Right forelimb (tissue), 1 donor: ENCODE data around the gene TCF12.
"Not testable (repeated sequence)": the region's sequence is repeated elsewhere in the genome, so short reads cannot be mapped to it uniquely, and the experiment has no call there.

ENCODE experiments used
- DNase-seq: peaks from one replicate; pipeline ENCODE4 v3.0.0-alpha.2; 2018

Gene TCF12

DNA sequence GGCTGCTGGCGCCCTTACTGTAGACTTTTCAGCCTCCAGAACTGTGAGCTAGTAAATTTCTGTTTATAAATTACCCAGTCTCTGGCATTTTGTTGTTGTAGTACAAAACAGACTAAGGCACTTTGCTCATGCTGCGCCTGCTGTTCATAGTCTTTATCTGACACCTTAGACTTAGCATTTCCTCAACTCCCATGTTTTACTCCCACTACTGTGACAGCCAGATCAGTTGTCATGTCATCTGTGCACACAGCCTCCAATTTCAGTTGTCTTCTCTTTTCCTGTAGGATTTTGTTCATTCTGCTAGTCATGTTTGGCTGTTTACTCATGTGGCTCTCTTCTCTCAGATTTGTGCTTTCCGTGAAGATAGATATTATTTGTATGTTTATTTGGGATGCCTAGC lies 62.0 kb downstream of the TCF12 start:
- DNase-seq = no peak

- DNase-seq = no peak
Observed at GRCh38 chr15:56981160-56981559, 62.7 kb downstream of the TCF12 start.

DNA sequence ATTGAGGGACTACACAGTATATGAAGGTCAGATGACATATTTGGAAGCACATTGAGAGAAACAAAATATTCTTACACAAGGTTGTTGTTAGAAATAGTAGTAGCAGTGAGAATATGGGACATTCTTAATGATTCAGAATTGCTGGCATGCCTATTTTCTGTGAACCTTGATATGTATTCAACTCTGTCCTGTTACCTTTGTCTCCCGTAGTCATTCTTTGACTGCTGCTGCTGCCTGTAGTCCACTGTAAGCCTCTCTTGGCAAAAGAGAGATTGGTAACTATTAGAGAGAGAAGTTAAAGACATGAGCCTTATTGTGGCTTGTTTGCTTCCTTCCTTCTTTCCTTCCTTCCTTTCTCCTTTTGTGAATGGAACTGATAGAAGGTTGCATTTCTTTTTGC lies 64.5 kb downstream of the TCF12 start:
- no peak for DNase-seq

DNA sequence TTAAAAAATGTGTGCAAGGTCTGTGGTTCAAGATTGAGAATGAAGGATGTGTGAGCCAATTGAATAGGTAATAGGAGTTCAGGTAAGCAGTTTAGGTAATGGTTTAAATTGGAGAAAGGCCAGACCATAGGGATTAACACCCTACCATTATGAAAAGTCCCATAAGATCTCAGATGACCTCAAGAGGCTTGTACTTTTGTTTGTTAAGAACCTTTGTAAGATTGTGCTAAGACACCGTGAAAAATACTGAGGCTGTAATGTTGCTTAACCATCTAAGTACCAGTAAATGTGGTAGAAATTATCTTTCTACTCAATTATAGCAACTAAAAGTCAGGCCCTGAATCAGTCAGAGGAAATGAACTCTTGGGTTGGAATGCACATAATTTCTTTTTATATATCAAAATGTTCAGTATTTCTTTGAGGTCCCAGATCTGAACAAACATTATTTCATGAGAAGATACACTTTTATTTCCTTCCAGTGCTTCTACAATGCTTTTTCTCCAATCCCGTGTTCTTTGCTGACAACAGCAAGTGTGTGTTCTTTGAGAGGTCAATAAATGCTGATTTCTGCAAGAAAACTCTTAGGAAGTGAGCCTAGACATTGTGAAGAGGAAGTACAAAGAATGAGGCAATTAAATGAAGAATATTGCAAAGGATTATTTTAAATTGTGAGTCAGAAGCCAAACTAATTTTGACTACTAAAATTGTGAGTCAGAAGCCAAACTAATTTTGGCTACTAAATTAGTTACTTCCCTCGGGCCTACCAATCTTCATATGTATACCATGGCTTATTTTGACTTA lies 66.4 kb downstream of the TCF12 start:
- DNase-seq = no peak

DNA sequence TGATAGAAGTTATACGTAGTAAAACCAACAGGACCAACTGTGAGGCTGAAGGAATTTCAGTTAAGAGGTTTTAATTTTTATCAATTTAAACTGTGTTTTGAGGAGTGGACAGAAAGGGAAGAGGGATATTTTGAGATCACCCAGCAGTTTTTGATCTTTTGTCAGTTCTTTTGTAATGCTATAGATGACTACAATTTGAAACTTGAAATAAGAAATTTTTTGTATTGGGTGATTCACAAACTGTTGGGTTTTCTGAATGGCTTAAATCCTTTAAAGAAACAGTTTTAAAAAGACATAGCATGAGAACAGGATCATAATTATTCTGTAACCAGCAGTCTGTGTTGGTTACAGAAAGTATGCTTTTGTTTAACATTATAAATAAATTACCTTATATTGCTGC lies 67.4 kb downstream of the TCF12 start:
- DNase-seq = no peak

- no peak for DNase-seq
Observed at GRCh38 chr15:56987286-56987685, 68.8 kb downstream of the TCF12 start.

DNA sequence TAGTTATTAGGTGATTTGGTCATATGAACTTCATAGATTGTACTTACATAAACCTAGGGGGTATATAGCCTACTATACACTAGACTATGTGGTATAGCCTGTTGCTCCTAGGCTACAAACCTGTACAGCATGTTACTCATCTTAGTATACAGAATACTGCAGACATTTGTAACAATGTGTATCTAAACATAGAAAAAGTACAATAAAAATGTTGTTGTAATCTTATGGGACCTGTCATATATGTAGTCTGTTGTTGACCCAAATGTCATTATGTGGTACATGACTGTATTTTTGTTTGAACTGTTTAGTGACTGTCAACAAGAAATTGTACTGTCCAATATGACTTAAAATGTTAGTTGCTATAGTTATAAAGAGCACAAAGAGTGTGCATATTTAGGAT lies 69.8 kb downstream of the TCF12 start:
- DNase-seq = no peak

DNA sequence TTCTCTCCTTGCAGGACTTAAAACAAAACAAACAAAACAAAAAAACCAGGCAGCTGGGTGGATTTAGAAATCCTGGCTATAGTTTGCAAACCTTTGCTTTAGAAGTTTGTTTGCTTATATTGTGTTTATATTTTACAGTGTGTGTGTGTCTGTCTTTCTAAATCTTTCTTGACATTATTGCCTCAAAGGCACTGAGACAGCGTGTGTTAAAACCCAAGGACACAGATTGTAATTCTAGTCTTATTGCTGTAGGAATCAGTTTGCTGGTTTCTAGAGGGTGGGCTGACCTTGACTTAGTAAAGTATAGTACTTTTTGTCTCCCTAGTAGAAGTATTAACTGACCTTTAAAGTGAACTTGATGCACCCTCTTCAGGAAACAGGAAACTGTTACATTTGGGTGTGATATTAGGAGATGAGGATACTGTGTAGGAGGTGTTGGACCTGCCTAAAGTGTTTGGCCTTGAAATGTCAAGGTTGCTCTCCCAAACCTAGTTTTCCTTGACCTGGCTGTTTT lies 71.0 kb downstream of the TCF12 start:
- no peak for DNase-seq

DNA sequence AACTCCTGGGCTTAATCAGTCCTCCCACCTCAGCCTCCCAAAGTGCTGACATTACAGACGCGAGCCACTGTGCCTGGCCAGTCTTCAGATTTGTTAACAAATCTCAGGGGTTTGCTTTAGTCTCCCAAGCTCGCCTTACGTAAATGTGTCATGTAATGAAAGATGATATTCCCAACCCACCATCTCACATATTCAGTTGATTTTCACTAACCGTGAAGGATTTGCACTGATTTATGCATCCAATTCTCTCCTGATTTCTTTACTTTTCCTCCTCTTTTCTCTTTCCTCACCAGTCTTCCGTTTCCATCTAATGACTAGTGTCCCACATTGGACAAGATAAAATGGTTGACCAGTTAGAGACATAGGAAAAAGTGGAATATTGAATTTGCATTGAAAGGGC lies 72.6 kb downstream of the TCF12 start:
- no peak for DNase-seq

DNA sequence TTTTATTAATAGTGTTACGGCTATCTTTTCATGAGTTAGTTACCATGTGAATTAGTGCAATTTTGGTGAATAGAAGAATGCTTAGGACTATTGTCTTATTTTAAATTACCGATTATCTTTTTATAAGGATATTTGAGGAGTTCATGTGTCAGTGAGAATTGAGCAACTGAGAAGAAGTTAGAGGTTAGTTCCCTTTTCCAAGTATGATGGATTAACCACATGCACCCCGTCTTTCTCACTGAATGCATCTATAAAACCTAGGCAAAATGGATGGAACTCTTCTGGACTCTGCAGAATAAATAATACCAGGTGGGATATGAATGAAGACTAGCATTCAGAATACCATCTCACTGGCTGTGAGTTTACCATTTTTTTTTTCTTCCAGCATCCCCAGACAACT lies 74.3 kb downstream of the TCF12 start:
- no peak for DNase-seq

DNA sequence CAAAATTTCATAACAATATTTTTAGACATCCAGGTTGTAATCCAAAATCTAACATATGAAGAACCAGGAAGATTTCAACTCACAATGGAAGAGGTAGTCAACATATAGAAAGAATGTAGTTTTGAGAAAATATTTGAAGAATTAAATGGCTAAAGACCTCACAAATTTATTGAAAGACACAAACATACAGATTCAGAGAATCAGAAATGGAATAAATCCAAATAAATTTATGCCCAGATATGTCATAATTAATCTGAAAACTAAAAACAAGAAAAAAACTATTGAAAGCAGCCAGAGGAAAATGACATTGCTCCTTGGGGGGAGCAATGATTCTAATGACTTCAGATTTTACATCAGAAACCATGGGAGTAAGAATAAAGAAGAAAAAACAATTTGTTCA lies 75.8 kb downstream of the TCF12 start:
- no peak for DNase-seq

DNA sequence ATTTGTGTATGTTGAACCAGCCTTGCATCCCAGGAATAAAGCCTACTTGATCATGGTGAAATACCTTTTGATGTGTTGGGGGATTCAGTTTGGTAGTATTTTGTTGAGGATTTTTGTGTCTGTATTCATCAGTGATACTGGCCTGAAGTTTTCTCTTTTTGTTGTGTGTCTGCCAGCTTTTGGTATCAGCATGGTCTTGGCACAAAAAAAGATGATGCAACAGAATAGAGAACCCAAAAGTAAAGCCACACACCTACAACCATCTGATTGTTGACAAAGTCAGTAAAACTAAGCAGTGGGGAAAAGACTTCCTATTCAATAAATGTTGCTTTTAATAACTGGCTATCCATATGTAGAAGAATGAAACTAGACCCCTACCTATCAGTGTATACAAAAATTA lies 77.6 kb downstream of the TCF12 start:
- no peak for DNase-seq

DNA sequence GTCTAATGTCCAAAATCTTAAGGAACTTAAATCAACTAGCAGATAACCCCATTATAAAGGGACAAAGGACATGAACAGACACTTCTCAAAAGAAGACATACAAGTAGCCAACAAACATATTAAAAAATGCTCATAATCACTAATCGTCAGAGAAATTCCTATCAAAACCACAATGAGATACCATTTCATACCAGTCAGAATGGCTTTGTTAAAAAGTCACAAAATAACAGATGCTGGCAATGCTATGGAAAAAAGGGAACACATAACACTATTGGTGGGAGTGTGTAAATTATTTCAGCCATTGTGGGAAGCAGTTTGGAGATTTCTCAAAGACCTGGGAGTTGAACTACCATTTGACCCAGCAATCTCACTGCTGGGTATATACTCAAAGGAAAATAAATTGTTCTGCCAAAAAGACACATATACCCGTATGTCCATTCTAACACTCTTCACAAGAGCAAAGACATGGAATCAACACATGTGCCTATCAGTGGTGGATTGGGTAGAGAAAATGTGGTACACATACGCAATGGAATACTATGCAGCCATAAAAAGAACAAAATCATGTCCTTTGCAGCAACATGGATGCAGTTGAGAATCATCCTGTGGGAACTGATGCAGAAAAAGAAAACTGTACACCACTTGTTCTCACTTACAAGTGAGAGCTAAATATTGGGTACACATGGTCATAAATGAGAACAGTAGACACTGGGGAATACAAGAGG lies 78.5 kb downstream of the TCF12 start:
- DNase-seq = no peak

DNA sequence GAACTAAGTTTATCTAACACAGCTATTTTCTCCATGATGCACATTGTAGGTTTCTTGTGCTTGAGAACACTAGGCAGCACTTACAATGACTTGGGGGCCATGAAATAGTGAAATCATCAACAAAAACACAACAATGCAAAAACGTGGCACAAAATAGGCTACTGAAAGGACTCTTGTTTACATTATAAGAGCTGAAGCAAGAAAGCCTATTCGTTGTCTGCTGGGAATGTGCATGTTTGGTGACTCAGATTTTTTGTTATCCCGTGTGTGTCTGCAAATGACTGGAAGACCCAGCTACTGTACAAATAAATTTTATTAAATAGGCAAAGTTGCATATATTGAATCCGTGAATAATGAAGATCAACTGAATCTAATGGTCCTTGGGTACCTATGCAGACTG lies 85.0 kb downstream of the TCF12 start:
- DNase-seq = no peak

DNA sequence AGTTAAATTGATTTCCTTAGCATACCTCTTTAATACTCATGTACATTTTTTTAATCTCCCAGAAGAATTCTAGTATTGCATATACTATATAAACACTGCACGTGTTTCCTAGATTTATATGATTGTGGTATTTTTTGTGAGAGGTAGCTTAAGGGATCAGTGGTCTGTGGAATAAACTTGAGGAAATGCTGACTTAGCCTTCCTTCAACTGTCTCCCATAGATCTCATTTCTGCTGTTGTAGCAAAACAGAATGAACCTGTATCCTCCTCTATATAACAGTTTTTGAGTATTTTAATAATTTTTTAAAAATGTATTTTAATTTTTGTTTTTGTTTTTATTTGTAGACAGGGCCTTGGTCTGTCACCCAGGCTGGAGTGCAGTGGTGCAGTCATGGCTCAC lies 86.8 kb downstream of the TCF12 start:
- DNase-seq = no peak

GRCh38 chr15:57007797-57008196 lies 89.4 kb downstream of the TCF12 start:
- not testable (repeated sequence) for DNase-seq

GRCh38 chr15:57010724-57011123 lies 92.3 kb downstream of the TCF12 start:
- no peak for DNase-seq

DNA sequence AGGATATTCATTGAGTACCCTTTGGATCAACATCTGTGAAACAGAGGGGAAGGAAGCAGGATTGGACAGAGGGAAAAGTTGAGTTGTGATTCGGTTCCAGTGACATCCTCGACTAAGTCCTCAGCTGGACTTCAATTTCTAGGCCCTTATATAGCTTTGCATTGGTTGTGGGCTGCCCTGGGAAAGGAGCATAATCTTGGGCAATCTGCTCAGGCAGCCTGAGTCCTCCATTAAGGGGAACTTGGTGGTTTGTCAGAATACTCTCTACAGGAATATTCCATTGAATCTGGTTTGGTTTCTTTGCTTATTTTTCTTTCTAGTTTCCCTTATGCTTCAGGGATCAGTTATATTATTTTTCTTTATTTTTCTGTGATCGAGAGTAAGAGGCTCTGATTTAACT lies 94.1 kb downstream of the TCF12 start:
- no peak for DNase-seq

- DNase-seq = not testable (repeated sequence)
Observed at GRCh38 chr15:57014896-57015295, 96.5 kb downstream of the TCF12 start.

DNA sequence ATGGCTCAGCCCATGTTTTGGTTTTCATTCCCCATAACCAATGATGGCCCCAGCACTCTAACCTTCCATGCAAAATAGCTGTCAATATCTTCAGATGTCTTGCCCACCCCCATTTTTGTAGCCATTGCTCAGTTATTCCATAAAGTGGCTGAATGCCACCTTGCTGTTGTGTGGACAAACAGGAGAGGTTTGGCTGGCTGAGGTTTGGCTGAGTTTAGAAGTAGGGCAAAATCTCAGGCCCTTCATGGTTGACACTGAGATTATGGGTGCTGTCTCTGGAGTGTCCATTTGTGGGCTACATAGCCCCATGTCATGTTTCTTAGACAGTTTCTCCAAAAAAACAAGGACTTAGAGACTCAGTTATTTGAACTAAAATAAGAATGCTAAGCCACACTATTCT lies 96.9 kb downstream of the TCF12 start:
- DNase-seq = no peak

DNA sequence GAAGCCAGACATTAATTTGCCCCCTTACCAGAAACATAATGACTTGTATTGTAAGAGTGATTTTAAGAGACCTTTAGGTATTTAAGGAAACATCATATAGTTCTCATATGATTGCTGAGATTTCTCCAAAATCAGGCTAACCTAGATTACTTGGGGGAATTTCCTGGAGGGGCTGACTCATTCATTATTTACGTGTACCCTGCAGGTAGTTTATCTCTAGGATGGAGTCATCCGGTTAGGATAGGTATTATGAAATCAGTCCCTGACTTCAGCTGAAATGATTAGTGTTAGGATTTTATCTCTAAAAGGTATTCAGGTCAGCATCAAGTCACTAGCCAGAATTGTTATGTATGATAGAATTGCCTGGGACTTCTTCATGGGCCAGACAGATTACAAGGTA lies 97.5 kb downstream of the TCF12 start:
- no peak for DNase-seq

- DNase-seq = no peak
Observed at GRCh38 chr15:57017024-57017423, 98.6 kb downstream of the TCF12 start.

DNA sequence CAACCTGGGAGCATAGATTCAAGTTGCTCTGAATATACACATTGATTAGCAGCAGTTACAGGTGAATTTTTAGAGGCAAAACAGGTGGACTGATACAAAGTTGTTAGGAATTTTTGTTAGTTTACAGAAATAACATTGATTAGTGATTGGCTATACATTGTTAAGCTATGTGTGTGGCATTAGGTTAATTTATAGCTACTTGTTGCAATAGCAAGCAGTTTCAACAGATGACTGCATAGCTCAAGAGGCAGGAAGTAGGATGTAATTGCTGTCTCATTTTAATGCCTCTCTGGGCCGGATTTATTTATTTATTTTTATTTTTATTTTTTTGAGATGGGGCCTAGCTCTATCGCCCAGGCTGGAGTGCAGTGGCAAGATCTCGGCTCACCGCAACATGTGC lies 99.7 kb downstream of the TCF12 start:
- DNase-seq = no peak

DNA sequence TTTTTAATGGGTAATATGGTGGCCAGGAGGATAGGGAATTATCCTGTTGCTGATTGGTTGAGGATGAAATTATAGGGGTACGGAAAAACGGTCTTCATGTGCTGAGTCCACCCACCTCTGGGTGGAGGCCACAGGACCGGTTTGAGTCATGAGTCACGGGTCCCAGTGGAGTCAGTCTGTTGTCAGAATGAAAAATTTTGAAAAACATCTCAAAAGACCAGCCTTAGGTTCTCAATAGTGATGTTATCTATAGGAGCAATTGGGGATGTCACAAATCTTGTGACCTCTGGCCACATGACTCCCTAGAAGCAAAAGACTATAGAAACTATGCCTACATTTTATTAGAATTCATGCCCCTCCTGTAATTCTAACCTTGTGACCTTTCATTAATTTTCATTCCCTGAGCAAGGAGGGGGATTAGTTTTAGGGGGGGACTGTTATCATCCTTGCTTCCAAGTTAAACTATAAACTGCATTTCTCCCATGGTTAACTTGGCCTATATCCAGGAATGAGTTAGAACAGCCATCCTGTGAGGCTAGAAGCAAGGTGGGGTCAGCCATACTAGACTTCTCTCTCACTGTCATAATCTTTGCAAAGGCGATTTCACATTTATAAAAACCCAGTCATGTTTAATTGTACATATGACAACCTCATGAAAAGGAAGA lies 101.2 kb downstream of the TCF12 start:
- DNase-seq = no peak
